ENCODE measurements around the gene TMEM14A.
"Not testable (repeated sequence)": the region's sequence is repeated elsewhere in the genome, so short reads cannot be mapped to it uniquely, and the experiment has no call there.

TMEM14A gene

DNA sequence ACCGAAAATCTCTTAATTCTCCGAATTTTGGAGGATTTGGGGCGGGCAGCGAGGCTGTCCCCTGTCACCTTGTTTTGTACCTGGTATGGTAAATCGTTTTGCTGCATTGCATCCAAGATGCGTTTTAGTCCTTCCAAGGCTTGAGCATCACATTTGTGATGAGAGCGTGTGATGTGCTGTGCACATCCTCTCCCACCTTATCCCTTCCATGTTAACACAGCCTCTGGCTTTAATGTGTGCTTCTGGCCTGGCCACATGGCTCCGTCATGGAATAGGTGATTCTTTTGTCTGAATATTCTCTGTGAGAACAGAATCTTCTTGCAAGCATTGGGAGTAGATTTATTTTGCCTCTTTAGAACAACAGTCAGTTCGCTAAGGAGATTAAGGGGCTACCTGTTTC, 763 bp downstream of the TMEM14A start:
- ChIA-PET POLR2A (interaction anchor here (0.9 kb wide), 1 partner anchor 387 kb away, joined by 3 read pairs; the partner anchor contains the start of gene MCM3), CTCF (no interaction called here)
- TF ChIP-seq FOXK2 (IDR thresholded peaks at IDR 0.05) (no peak), FOXA1 (IDR thresholded peaks at IDR 0.05) (no peak), L3MBTL2 (conservative IDR thresholded peaks at IDR 0.05) (no peak), FOXM1 (IDR thresholded peaks at IDR 0.05; ENCODE audit: borderline replicate concordance) (no peak), TARDBP (IDR thresholded peaks at IDR 0.05) (no peak), NFRKB (IDR thresholded peaks at IDR 0.05) (no peak), BHLHE40 (IDR thresholded peaks at IDR 0.05; ENCODE audit: borderline replicate concordance) (no peak), SP1 (IDR thresholded peaks at IDR 0.05) (no peak), ARNT (IDR thresholded peaks at IDR 0.05) (no peak), ELF4 (IDR thresholded peaks at IDR 0.05) (no peak), LEF1 (IDR thresholded peaks at IDR 0.05; ENCODE audit: borderline replicate concordance) (no peak), SUZ12 (IDR thresholded peaks at IDR 0.05) (no peak), ZNF384 (IDR thresholded peaks at IDR 0.05) (no peak), CTBP1 (IDR thresholded peaks at IDR 0.05; ENCODE audit: borderline replicate concordance) (no peak), HDGF (IDR thresholded peaks at IDR 0.05; ENCODE audit: borderline replicate concordance) (no peak)
- TF ChIP-seq, protein P1, sequence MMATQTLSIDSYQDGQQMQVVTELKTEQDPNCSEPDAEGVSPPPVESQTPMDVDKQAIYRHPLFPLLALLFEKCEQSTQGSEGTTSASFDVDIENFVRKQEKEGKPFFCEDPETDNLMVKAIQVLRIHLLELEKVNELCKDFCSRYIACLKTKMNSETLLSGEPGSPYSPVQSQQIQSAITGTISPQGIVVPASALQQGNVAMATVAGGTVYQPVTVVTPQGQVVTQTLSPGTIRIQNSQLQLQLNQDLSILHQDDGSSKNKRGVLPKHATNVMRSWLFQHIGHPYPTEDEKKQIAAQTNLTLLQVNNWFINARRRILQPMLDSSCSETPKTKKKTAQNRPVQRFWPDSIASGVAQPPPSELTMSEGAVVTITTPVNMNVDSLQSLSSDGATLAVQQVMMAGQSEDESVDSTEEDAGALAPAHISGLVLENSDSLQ (IDR thresholded peaks at IDR 0.05) = no peak
- DNase-seq (ENCODE audit: extremely low spot score) = no peak

- TF ChIP-seq TARDBP (IDR thresholded peaks at IDR 0.05) = no peak
- no peak for TF ChIP-seq FOXM1 (IDR thresholded peaks at IDR 0.05; ENCODE audit: borderline replicate concordance)
- no peak for TF ChIP-seq NFRKB (IDR thresholded peaks at IDR 0.05)
- TF ChIP-seq, protein P1 (IDR thresholded peaks at IDR 0.05) = no peak
- DNase-seq (ENCODE audit: extremely low spot score) = no peak
- ChIA-PET CTCF (no interaction called here), POLR2A (interaction anchor here (0.9 kb wide), 1 partner anchor 388 kb away, joined by 3 read pairs; the partner anchor contains the start of gene MCM3)
These were observed 1.6 kb downstream of the TMEM14A start for GRCh38 chr6:52672412-52673025.

DNA sequence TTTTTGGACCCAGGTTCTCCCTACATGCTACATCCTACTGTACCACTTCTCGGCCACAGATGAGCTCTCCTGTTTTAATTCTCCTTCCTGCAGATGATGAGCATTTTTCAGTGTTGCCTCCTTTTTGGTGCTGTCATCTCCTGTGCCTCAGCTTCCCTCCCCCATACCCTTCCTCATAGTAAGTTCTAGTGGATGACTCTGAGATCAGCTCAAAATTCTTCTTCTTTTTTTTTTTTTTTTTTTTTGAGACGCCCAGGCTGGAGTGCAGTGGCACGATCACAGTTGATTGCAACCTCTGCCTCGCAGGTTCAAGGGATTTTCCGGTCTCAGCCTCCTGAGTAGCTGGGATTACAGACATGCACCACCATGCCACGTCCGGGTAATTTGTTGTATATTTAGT, 3.8 kb downstream of the TMEM14A start:
- TF ChIP-seq SP1 (IDR thresholded peaks at IDR 0.05) (no peak), FOXA1 (IDR thresholded peaks at IDR 0.05) (no peak), FOXK2 (IDR thresholded peaks at IDR 0.05) (no peak), L3MBTL2 (conservative IDR thresholded peaks at IDR 0.05) (no peak), FOXM1 (IDR thresholded peaks at IDR 0.05; ENCODE audit: borderline replicate concordance) (no peak), LEF1 (IDR thresholded peaks at IDR 0.05; ENCODE audit: borderline replicate concordance) (no peak), ZNF384 (IDR thresholded peaks at IDR 0.05) (no peak), ARNT (IDR thresholded peaks at IDR 0.05) (no peak), ELF4 (IDR thresholded peaks at IDR 0.05) (no peak), HDGF (IDR thresholded peaks at IDR 0.05; ENCODE audit: borderline replicate concordance) (no peak), BHLHE40 (IDR thresholded peaks at IDR 0.05; ENCODE audit: borderline replicate concordance) (no peak), TARDBP (IDR thresholded peaks at IDR 0.05) (no peak)
- TF ChIP-seq, protein P1 (IDR thresholded peaks at IDR 0.05) = no peak
- no peak for DNase-seq (ENCODE audit: extremely low spot score)
- CTCF ChIA-PET = interaction anchor here (0.6 kb wide), 1 partner anchor 275 kb away, joined by 3 read pairs; no protein-coding TSS in a partner anchor
- POLR2A ChIA-PET = no interaction called here

- TF ChIP-seq L3MBTL2 (conservative IDR thresholded peaks at IDR 0.05) = no peak
- TF ChIP-seq FOXK2 (IDR thresholded peaks at IDR 0.05) = no peak
- TF ChIP-seq ARNT (IDR thresholded peaks at IDR 0.05) = no peak
- no peak for TF ChIP-seq SUZ12 (IDR thresholded peaks at IDR 0.05)
- TF ChIP-seq SP1 (IDR thresholded peaks at IDR 0.05) = no peak
- TF ChIP-seq HDGF (IDR thresholded peaks at IDR 0.05; ENCODE audit: borderline replicate concordance) = no peak
- TF ChIP-seq FOXM1 (IDR thresholded peaks at IDR 0.05; ENCODE audit: borderline replicate concordance) = no peak
- TF ChIP-seq LEF1 (IDR thresholded peaks at IDR 0.05; ENCODE audit: borderline replicate concordance) = no peak
- TF ChIP-seq FOXA1 (IDR thresholded peaks at IDR 0.05) = no peak
- TF ChIP-seq, protein P1 (IDR thresholded peaks at IDR 0.05) = no peak
- no peak for TF ChIP-seq NFRKB (IDR thresholded peaks at IDR 0.05)
- no peak for TF ChIP-seq ELF4 (IDR thresholded peaks at IDR 0.05)
- no peak for TF ChIP-seq BHLHE40 (IDR thresholded peaks at IDR 0.05; ENCODE audit: borderline replicate concordance)
- ChIA-PET POLR2A (no interaction called here), CTCF (no interaction called here)
- DNase-seq (ENCODE audit: extremely low spot score) = no peak
These were observed 4.5 kb downstream of the TMEM14A start for GRCh38 chr6:52675372-52675771.

GRCh38 chr6:52676631-52677030, 5.7 kb downstream of the TMEM14A start:
- DNase-seq (ENCODE audit: extremely low spot score); CTCF ChIA-PET; POLR2A ChIA-PET: not testable (repeated sequence)

DNA sequence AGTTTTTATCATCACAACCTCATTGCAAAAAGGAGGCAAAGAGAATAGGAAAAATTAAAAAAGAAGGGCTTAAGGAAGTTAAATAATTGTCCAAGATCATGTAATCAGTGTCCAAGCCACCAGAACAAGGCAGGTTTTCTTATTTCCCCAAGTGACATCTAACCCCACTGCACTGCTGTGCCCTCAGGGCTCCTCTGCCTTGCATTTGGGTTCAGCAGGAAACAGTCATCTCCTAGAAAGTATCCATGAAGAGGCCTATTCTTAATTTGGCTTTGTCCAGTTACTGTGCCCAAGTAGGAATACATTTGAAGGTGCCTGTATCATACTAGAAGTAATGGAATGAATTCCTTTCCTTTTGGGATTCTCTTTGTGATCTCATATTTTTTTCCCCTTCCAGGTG, 10.5 kb downstream of the TMEM14A start:
- ChIA-PET CTCF (no interaction called here), POLR2A (no interaction called here)
- TF ChIP-seq ARNT (IDR thresholded peaks at IDR 0.05) (no peak), NFRKB (IDR thresholded peaks at IDR 0.05) (no peak), CTBP1 (IDR thresholded peaks at IDR 0.05; ENCODE audit: borderline replicate concordance) (no peak), LEF1 (IDR thresholded peaks at IDR 0.05; ENCODE audit: borderline replicate concordance) (no peak), FOXM1 (IDR thresholded peaks at IDR 0.05; ENCODE audit: borderline replicate concordance) (no peak), FOXA1 (IDR thresholded peaks at IDR 0.05) (no peak), SUZ12 (IDR thresholded peaks at IDR 0.05) (no peak), SP1 (IDR thresholded peaks at IDR 0.05) (no peak), ELF4 (IDR thresholded peaks at IDR 0.05) (no peak), TARDBP (IDR thresholded peaks at IDR 0.05) (no peak), L3MBTL2 (conservative IDR thresholded peaks at IDR 0.05) (no peak), BHLHE40 (IDR thresholded peaks at IDR 0.05; ENCODE audit: borderline replicate concordance) (no peak), ZNF384 (IDR thresholded peaks at IDR 0.05) (no peak), HDGF (IDR thresholded peaks at IDR 0.05; ENCODE audit: borderline replicate concordance) (no peak), FOXK2 (IDR thresholded peaks at IDR 0.05) (no peak)
- TF ChIP-seq, protein P1 (IDR thresholded peaks at IDR 0.05) = no peak
- DNase-seq (ENCODE audit: extremely low spot score) = no peak
